Fibroblast of lung (primary cell): Measurements from ENCODE around the gene GIPC3. TPM values are rescaled to one million over a fixed set of nuclear protein-coding genes. Genes with fewer than 3 reads are reported as not detected.

Experiments used
- DNase-seq, 2 donors: peaks; one replicate each; pipeline versions ENCODE4 v3.0.0 to v3.0.0-alpha.2; 2010; ENCODE audit warnings: low read depth in 2 of 2
- H2AFZ ChIP-seq: 2 replicates; pipeline ENCODE4 v1.5.1; 2012; ENCODE audit warnings: low read length, control low read depth, inconsistent platforms
- H3K27ac ChIP-seq: 2 replicates; pipeline ENCODE4 v1.5.1; 2011; ENCODE audit warnings: low read length, control low read depth; ENCODE audit not compliant: insufficient read depth
- H3K27me3 ChIP-seq: 2 replicates; pipeline ENCODE4 v1.5.1; 2011; ENCODE audit warnings: mild to moderate bottlenecking, low read length; ENCODE audit not compliant: control insufficient read depth, insufficient read depth
- H3K36me3 ChIP-seq: 2 replicates; pipeline ENCODE4 v1.5.1; 2011; ENCODE audit warnings: low read length; ENCODE audit not compliant: control insufficient read depth, insufficient read depth
- H3K4me1 ChIP-seq: 2 replicates; pipeline ENCODE4 v1.5.1; 2011; ENCODE audit warnings: low read length; ENCODE audit not compliant: control insufficient read depth, insufficient read depth; ENCODE audit errors: extremely low read depth
- H3K4me2 ChIP-seq: 2 replicates; pipeline ENCODE4 v1.5.1; 2011; ENCODE audit warnings: low read length, control low read depth; ENCODE audit not compliant: insufficient read depth; ENCODE audit errors: extremely low read depth
- H3K4me3 ChIP-seq, 4 experiments: fragments of 200-600 bp in 1 of 4; sonication (generic) in 1 of 4; replicated peaks in 1 of 4; 2 replicates each; pipeline ENCODE4 v1.5.1; 2011 to 2016; ENCODE audit warnings: low read length in 4 of 4, low read depth in 3 of 4, mild to moderate bottlenecking in 3 of 4, control low read depth in 2 of 4, inconsistent platforms in 1 of 4, mixed read lengths in 1 of 4; ENCODE audit not compliant: insufficient read depth in 1 of 4; ENCODE audit errors: control extremely low read depth in 1 of 4
- H3K79me2 ChIP-seq: 2 replicates; pipeline ENCODE4 v1.5.1; 2012; ENCODE audit warnings: mild to moderate bottlenecking, low read length, inconsistent platforms; ENCODE audit not compliant: control insufficient read depth, insufficient read depth
- H3K9ac ChIP-seq: 2 replicates; pipeline ENCODE4 v1.5.1; 2011; ENCODE audit warnings: mild to moderate bottlenecking, low read length, control low read depth; ENCODE audit not compliant: insufficient read depth
- H3K9me3 ChIP-seq: 2 replicates; pipeline ENCODE4 v1.5.1; 2012; ENCODE audit warnings: low read depth, low read length; ENCODE audit not compliant: control insufficient read depth, insufficient read depth
- H4K20me1 ChIP-seq: 2 replicates; pipeline ENCODE4 v1.5.1; 2011; ENCODE audit warnings: low read length; ENCODE audit not compliant: control insufficient read depth, insufficient read depth; ENCODE audit errors: extremely low read depth
- CTCF ChIP-seq, 2 donors: IDR thresholded peaks in 1 of 2; conservative IDR thresholded peaks in 1 of 2; 1 replicate in 1 of 2; 2 replicates in 1 of 2; pipeline ENCODE4 v1.5.1; 2011 to 2012; ENCODE audit warnings: low read length in 2 of 2, control low read depth in 1 of 2, inconsistent platforms in 1 of 2, low read depth in 1 of 2, mild to moderate bottlenecking in 1 of 2
- EZH2 ChIP-seq: IDR thresholded peaks from 2 replicates; pipeline ENCODE4 v1.5.1; 2012; ENCODE audit warnings: low read length, control low read depth, mild to moderate bottlenecking; ENCODE audit errors: missing control alignments
- polyA plus RNA-seq, 2 donors: library from polyadenylated mRNA; depleted of rRNA in 1 of 2; stranded (reverse) in 1 of 2; unstranded in 1 of 2; fragments of >200 nt; gene quantifications; 2 replicates each; pipeline ENCODE4 v1.2.1, GENCODE V29; 2011 to 2012; ENCODE audit warnings: missing spikeins in 1 of 2
- total RNA-seq: library from RNA; depleted of rRNA; stranded (reverse); fragments of >200 nt; gene quantifications from 2 replicates; pipeline ENCODE4 v1.2.1, GENCODE V29; 2014

Gene GIPC3
- total and polyA plus RNA-seq, 2 donors (not counting 1 experiment from before 2014, with no cell fraction given): under 0.01 to 0.60 TPM

GRCh38 chr19:3612901-3613741 is 27.8 kb downstream of the GIPC3 start:
- H3K4me1 ChIP-seq: no peaks in the 10 kb centered on the region
- TF ChIP-seq CTCF (conservative IDR thresholded peaks at IDR 0.05 in 1 of 2, IDR thresholded peaks at IDR 0.05 in 1 of 2; ENCODE audit: low read depth in 1 of 2, low read length in 2 of 2) (no peak), EZH2 (no peak)
- H3K36me3 ChIP-seq: peaks cover 19% of the 10 kb centered on the region

GRCh38 chr19:3613818-3614661 is 28.8 kb downstream of the GIPC3 start:
- no peaks in the 10 kb centered on the region for H3K9me3 ChIP-seq
- H4K20me1 ChIP-seq: no peaks in the 10 kb centered on the region
- H3K27me3 ChIP-seq: no peaks in the 10 kb centered on the region
- no peak overlapping the region for H3K4me3 ChIP-seq
- no peaks in the 10 kb centered on the region for H3K79me2 ChIP-seq
- DNase-seq: peak in 1 of 2 donors; percentile 31
- H3K4me1 ChIP-seq: no peaks in the 10 kb centered on the region
- peaks cover 20% of the 10 kb centered on the region for H3K36me3 ChIP-seq
- no peak overlapping the region for H2AFZ ChIP-seq
- TF ChIP-seq EZH2: no peak
- no peak for TF ChIP-seq CTCF (conservative IDR thresholded peaks at IDR 0.05 in 1 of 2, IDR thresholded peaks at IDR 0.05 in 1 of 2; ENCODE audit: low read depth in 1 of 2, low read length in 2 of 2)
- H3K4me2 ChIP-seq: no peak overlapping the region
- no peak overlapping the region for H3K9ac ChIP-seq
- H3K27ac ChIP-seq: no peak overlapping the region

More at GRCh38 chr19:3612901-3613741, 27.8 kb downstream of the GIPC3 start:
- no peak overlapping the region for H3K4me2 ChIP-seq
- no peaks in the 10 kb centered on the region for H4K20me1 ChIP-seq
- H3K27ac ChIP-seq: no peak overlapping the region
- H3K9ac ChIP-seq: no peak overlapping the region
- H3K4me3 ChIP-seq: no peak overlapping the region
- H3K27me3 ChIP-seq: no peaks in the 10 kb centered on the region
- H3K79me2 ChIP-seq: no peaks in the 10 kb centered on the region
- no peak overlapping the region for H2AFZ ChIP-seq
- peak in 1 of 2 donors; percentile 27 for DNase-seq
- H3K9me3 ChIP-seq: no peaks in the 10 kb centered on the region

GRCh38 chr19:3614858-3615505 is 29.7 kb downstream of the GIPC3 start:
- Histone ChIP-seq H3K36me3 (peaks cover 22% of the 10 kb centered on the region), H3K4me2 (no peak overlapping the region)
- TF ChIP-seq CTCF (conservative IDR thresholded peaks at IDR 0.05 in 1 of 2, IDR thresholded peaks at IDR 0.05 in 1 of 2; ENCODE audit: low read depth in 1 of 2, low read length in 2 of 2): no peak
- TF ChIP-seq EZH2: no peak

More at GRCh38 chr19:3614858-3615505, 29.7 kb downstream of the GIPC3 start:
- no peaks in the 10 kb centered on the region for H3K79me2 ChIP-seq
- no peak overlapping the region for H3K27ac ChIP-seq
- H3K9ac ChIP-seq: no peak overlapping the region
- H2AFZ ChIP-seq: no peak overlapping the region
- no peak overlapping the region for H3K4me3 ChIP-seq
- H3K4me1 ChIP-seq: no peaks in the 10 kb centered on the region
- no peaks in the 10 kb centered on the region for H4K20me1 ChIP-seq
- no peak for DNase-seq
- H3K27me3 ChIP-seq: no peaks in the 10 kb centered on the region
- no peaks in the 10 kb centered on the region for H3K9me3 ChIP-seq
